HG03064 (cell line): ENCODE results near the gene MYOZ2.
"Not testable (repeated sequence)": the region's sequence is repeated elsewhere in the genome, so short reads cannot be mapped to it uniquely, and the experiment has no call there.

Source experiments
- ATAC-seq: cut with Tn5 transposase; IDR thresholded peaks from one replicate; pipeline ENCODE4 v1.9.1; 2021; ENCODE audit warnings: low read depth; ENCODE audit not compliant: unreplicated experiment

MYOZ2 gene

DNA sequence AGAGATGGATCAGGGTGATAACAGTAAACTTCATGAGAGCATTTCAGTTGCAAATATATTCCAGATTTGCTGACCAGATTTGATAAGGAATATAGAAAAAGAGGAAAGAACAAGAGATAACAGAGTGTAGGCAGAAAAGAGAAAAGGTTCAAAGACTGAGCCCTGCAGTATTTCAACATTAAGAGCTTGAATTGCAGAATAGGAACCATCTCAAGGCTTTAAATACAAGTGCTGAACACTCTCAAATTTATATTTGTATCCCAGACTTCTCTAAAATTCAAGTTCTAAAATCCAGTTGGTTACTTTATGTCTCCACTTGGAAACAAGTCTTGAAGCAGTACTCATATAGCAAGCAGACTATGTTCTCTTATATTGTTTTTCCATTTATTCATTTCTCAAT is 9.7 kb upstream of the MYOZ2 start:
- no peak for ATAC-seq

DNA sequence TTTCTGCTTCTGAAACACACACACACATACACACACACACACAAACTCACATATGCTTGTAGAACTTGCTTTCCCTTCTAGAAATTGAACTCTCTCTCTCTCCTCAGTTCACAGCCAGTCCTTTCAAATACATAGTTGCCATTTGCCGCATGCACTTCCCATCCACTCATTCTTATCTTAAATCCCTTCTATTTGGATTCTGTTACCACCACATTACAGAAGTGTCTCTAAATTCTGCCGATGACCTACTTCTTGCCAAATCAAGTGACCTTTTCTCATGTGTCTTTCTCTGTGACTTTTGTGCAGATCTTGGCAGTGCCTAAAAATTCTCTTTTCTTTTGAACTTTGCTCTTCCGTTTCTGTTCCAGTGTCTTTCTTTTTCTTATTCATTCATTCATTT is 7.5 kb upstream of the MYOZ2 start:
- no peak for ATAC-seq

DNA sequence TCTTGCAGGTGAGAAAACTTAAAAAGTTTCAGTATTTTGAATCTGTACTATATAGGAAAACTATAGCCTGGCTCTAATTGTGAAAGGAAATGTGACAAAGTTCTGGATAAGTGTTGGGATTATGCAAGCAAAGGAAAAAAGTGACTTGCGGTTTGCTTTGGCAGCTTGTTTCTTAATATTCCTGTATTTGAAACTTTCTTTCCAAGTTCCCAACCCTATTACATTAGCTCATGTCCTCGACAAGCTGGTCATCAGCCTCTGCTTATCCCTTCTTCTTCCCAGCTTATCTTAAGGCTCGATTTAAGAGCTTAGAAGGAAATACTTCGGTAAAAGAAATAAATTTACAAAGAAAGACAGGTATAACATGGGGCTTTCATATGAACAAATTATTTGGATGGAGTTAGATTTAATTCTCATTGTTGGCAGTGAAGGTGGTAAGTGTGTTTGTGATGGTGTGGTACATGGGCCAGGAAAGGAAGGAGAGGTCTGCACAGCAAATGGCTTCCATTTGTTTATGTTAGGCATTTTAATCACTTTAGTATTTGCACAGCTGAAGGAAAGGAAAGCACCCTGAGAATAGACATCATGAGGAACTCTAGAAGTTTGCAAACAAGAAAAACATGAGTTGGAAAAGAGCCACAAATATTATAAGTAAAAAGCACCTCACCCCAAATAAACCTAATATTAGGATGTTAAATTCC is 5.1 kb upstream of the MYOZ2 start:
- no peak for ATAC-seq

GRCh38 chr4:119131164-119131563 is 4.5 kb upstream of the MYOZ2 start:
- no peak for ATAC-seq

DNA sequence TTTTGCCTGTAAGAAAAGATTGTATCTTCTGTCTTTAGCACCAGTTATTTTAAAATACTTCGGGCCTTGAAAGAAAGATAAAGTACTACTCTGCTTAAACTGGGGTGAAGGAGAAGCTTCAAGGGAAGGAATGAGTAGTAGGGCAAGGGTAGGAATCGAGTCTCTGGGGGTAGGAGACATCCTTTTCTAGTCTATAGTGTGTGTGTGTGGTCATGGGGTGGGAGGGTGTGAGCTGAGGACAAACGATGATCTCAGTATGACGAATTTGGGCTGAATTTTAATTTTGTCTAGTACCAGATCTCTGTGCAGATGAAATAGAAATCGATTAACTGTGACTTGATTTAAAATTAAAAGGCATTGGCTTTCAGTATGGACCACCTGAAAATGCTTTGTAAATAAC is 3.3 kb upstream of the MYOZ2 start:
- no peak for ATAC-seq

DNA sequence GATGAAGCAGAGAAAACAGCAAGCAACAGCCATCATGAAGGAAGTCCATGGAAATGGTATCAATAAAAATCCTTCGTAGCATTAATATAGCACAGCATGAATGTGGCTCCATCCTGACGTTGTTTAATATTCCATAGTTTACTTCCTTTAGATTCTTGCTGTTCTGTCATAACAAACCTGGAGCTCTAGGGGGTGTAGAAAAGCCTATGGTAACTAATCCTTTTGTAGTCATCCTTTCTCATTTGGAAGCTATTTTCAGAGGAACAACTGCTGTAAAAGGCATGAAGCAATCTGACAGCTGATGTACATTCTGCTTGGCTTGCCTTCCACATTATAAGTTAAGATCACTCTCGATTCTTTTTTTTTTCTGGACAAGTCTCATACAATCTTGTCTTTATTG is 914 bp downstream of the MYOZ2 start:
- ATAC-seq, result no peak

- ATAC-seq, result no peak
Observed at GRCh38 chr4:119138046-119138445, 2.4 kb downstream of the MYOZ2 start.

DNA sequence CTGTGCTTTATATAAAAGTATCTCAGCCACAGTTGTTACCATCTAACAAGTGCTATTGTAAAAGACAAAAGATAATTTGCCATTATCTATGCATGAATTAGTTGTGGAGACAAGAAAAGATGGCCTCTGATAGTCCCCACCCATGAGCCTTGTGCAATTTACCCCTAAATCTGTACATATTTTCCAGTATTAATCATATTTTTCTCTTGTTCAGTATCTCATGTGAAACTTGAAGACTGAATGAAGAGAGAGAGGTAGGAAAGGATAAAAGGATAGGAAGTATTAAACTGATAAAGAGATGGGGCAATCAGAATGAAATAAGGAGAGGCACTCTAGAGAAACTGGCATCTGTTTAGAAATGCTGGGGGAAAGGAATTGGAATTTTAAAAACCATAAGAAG is 3.7 kb downstream of the MYOZ2 start:
- no peak for ATAC-seq

DNA sequence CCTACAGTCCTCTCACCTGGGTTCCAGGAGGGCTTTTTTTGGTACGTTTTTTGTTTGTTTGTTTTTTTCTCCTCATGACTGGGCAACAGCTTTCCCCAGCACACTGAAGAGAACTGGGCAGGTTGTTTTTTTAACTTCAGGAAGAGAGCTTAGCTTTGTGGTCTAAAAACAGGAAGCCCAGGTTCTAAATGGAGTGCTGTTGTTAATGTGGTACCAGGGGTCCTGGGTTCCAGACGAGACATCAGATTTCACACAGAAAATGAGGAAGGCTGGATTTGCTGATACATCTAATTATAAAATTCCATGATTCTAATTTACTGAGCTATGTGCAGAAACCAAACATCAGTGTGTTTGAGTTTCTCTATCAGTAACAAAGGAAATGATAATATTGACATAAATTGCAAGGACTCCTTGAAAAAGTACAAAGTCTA is 4.2 kb downstream of the MYOZ2 start:
- no peak for ATAC-seq

DNA sequence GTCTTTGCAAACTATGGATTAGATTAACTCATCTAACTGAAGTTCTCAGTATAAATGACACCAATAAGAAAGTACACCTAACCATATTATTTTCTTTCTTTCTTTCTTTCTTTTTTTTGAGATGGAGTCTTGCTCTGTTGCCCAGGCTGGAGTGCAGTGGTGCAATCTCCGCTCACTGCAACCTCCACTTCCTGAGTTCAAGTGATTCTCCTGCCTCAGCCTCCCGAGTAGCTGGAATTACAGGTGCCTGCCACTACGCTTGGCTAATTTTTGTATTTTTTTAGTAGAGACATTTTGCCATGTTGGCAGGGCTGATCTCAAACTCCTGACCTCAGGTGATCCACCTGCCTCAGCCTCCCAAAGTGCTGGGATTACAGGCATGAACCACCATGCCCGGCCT is 5.7 kb downstream of the MYOZ2 start:
- not testable (repeated sequence) for ATAC-seq

GRCh38 chr4:119142833-119143232 is 7.2 kb downstream of the MYOZ2 start:
- ATAC-seq, result no peak

GRCh38 chr4:119143341-119143740 is 7.7 kb downstream of the MYOZ2 start:
- ATAC-seq, result not testable (repeated sequence)

- no peak for ATAC-seq
Observed at GRCh38 chr4:119149110-119149509, 13.5 kb downstream of the MYOZ2 start.

- no peak for ATAC-seq
Observed at GRCh38 chr4:119151161-119151560, 15.5 kb downstream of the MYOZ2 start.

DNA sequence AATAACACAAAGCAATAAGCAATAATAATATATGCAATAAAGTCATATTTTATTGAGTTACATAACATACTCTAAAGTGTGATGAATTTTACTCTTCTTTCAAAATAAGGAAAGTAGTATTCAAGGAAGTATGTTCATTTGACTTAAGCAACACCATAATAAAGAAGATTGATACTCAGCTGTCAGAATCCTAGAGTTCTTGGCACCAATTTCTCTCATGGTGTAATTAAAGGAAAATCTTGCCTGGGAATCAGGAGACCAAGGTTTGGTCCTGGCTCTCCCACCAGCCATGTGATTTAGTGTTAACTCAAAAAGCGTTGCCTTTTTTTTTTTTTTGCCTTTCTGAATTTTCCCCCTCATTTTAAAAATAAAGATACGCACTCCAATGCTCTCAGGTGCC is 17.1 kb downstream of the MYOZ2 start:
- no peak for ATAC-seq

- no peak for ATAC-seq
Observed at GRCh38 chr4:119162174-119162573, 26.5 kb downstream of the MYOZ2 start.

- ATAC-seq, result no peak
Observed at GRCh38 chr4:119165767-119166166, 30.1 kb downstream of the MYOZ2 start.

- no peak for ATAC-seq
Observed at GRCh38 chr4:119170195-119170594, 34.6 kb downstream of the MYOZ2 start.

DNA sequence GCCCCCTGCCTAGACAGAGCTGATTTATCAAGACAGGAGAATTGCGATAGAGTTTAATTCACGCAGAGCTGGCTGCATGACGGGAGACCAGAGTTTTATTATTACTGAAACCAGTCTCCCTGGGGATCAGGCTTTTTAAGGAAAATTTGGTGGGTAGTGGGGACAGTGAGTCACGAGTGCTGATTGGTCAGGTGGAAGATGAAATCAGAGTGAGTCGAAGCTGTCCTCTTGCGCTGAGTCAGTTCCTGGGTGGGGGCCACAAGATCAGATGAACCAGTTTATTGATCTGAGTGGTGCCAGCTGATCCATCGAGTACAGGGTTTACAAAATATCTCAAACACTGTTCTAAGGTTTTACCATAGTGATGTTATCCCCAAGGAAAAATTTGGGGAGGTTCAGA is 36.6 kb downstream of the MYOZ2 start:
- no peak for ATAC-seq

GRCh38 chr4:119173729-119174361 is 38.2 kb downstream of the MYOZ2 start:
- ATAC-seq, result not testable (repeated sequence)

DNA sequence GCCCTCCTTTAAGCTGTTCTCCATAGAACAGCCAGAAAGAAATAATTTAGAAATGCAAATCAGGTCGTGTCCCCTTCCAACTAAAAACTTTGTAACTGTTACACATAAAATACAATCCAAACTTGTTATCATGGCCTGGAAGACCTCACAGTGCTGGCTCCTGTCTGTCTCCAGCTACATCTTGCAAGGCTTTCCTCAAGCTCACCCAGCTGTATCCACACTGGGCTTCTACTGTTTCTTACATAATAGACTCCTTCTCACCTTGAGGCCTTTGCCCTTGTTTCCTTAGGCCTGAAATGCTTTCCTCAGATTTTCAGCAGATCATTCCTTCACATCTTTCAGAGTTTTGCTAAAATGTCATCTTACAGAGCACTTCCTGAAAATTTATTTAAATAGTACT is 43.4 kb downstream of the MYOZ2 start:
- no peak for ATAC-seq

GRCh38 chr4:119184128-119184527 is 48.5 kb downstream of the MYOZ2 start:
- ATAC-seq, result no peak
